HepG2 (cell line): Measurements from ENCODE around the gene B4GALT5. TPM values are rescaled to one million over a fixed set of nuclear protein-coding genes. Genes with fewer than 3 reads are reported as not detected.

Source experiments
- FOXO4 ChIP-seq: sonication (generic); formaldehyde crosslinking; conservative IDR thresholded peaks from 2 replicates; pipeline ENCODE4 v1.8.1; 2023; ENCODE audit warnings: missing genetic modification reagents
- HOXA5 ChIP-seq: sonication (generic); formaldehyde crosslinking; IDR thresholded peaks from 2 replicates; pipeline ENCODE4 v1.4.0; 2020; ENCODE audit warnings: missing genetic modification reagents
- NCOA2 ChIP-seq: sonication (generic); formaldehyde crosslinking; IDR thresholded peaks from 2 replicates; pipeline ENCODE4 v1.8.0; 2022; ENCODE audit warnings: inconsistent platforms
- RARG ChIP-seq: sonication (generic); formaldehyde crosslinking; IDR thresholded peaks from 2 replicates; pipeline ENCODE4 v1.4.0; 2020; ENCODE audit warnings: low read depth, mild to moderate bottlenecking, missing genetic modification reagents
- STAT6 ChIP-seq: sonication (generic); formaldehyde crosslinking; IDR thresholded peaks from 2 replicates; pipeline ENCODE4 v1.4.0; 2020; ENCODE audit warnings: missing genetic modification reagents, mild to moderate bottlenecking, borderline replicate concordance
- ZBTB2 ChIP-seq: sonication (generic); formaldehyde crosslinking; IDR thresholded peaks from 2 replicates; pipeline ENCODE4 v1.8.0; 2022; ENCODE audit warnings: low read depth, missing genetic modification reagents
- ZBTB7A ChIP-seq: sonication (generic); formaldehyde crosslinking; IDR thresholded peaks from 2 replicates; pipeline ENCODE4 v1.8.0; 2022; ENCODE audit warnings: mild to moderate bottlenecking, missing genetic modification reagents
- ZC3H4 ChIP-seq: sonication (generic); formaldehyde crosslinking; IDR thresholded peaks from 2 replicates; pipeline ENCODE4 v1.4.0; 2020; ENCODE audit warnings: missing genetic modification reagents, borderline replicate concordance
- ZNF12 ChIP-seq: sonication (generic); formaldehyde crosslinking; IDR thresholded peaks from 2 replicates; pipeline ENCODE4 v1.5.0; 2020; ENCODE audit warnings: missing genetic modification reagents
- ZNF17 ChIP-seq: sonication (generic); formaldehyde crosslinking; IDR thresholded peaks from 2 replicates; pipeline ENCODE4 v1.5.0; 2020; ENCODE audit warnings: mild to moderate bottlenecking, missing genetic modification reagents
- ZNF253 ChIP-seq: sonication (generic); formaldehyde crosslinking; IDR thresholded peaks from 2 replicates; pipeline ENCODE4 v1.8.0; 2022; ENCODE audit warnings: mild to moderate bottlenecking, missing genetic modification reagents, borderline replicate concordance
- ZNF263 ChIP-seq: sonication (generic); formaldehyde crosslinking; IDR thresholded peaks from 2 replicates; pipeline ENCODE4 v1.4.0; 2020; ENCODE audit warnings: missing genetic modification reagents
- ZNF318 ChIP-seq: sonication (generic); formaldehyde crosslinking; IDR thresholded peaks from 2 replicates; pipeline ENCODE4 v1.4.0; 2020; ENCODE audit warnings: mild to moderate bottlenecking, missing genetic modification reagents
- ZNF567 ChIP-seq: sonication (generic); formaldehyde crosslinking; IDR thresholded peaks from 2 replicates; pipeline ENCODE4 v1.8.1; 2023; ENCODE audit warnings: mild to moderate bottlenecking, missing genetic modification reagents, borderline replicate concordance
- ZNF589 ChIP-seq: sonication (generic); formaldehyde crosslinking; conservative IDR thresholded peaks from 2 replicates; pipeline ENCODE4 v1.8.0; 2022; ENCODE audit warnings: mild to moderate bottlenecking, moderate library complexity, missing genetic modification reagents
- ZSCAN20 ChIP-seq: sonication (generic); formaldehyde crosslinking; IDR thresholded peaks from 2 replicates; pipeline ENCODE4 v1.4.0; 2020; ENCODE audit warnings: missing genetic modification reagents, mild to moderate bottlenecking, borderline replicate concordance
- polyA plus RNA-seq, 8 experiments: library from polyadenylated mRNA; depleted of rRNA in 3 of 8; stranded (reverse) in 7 of 8; unstranded in 1 of 8; fragments of >200 nt; fragmentation: Illumina TruSeq in 4 of 8; extraction: Trizol in 4 of 8; gene quantifications; 2 replicates each; pipeline versions ENCODE4 v1.2.1 to v1.2.3, GENCODE V29; 2011 to 2016; ENCODE audit warnings: low read depth in 4 of 8, missing spikeins in 1 of 8, mixed read lengths in 1 of 8; ENCODE audit not compliant: insufficient read depth in 1 of 8
- total RNA-seq, 5 experiments: library from RNA; depleted of rRNA; stranded (reverse); fragments of >200 nt; fragmentation: Illumina TruSeq; extraction: Trizol; gene quantifications; 2 replicates each; pipeline ENCODE4 v1.2.3, GENCODE V29; 2016; ENCODE audit warnings: low read depth in 1 of 5

The B4GALT5 gene
- total and polyA plus RNA-seq, 2 of the 13 experiments (the other 11 are each of a cell fraction or from before 2014, with no cell fraction given), result 27.3 to 30.9 TPM

- TF ChIP-seq STAT6 (CRISPR knock-in tag), result no peak
- TF ChIP-seq RARG, result no peak
- TF ChIP-seq ZSCAN20, result no peak
- TF ChIP-seq ZNF589, result 0 out of 2 replicates have a peak, but pooled peaks have one; percentile 38
- TF ChIP-seq ZNF17 (CRISPR knock-in tag), result no peak
- no peak for TF ChIP-seq ZC3H4 (CRISPR knock-in tag)
- TF ChIP-seq ZNF567 (CRISPR knock-in tag), result no peak
- no peak for TF ChIP-seq ZNF253 (CRISPR knock-in tag)
- TF ChIP-seq ZBTB7A, result no peak
- TF ChIP-seq FOXO4 (CRISPR knock-in tag), result no peak
- TF ChIP-seq ZBTB2 (CRISPR knock-in tag), result no peak
- no peak for TF ChIP-seq ZNF263 (CRISPR knock-in tag)
- TF ChIP-seq NCOA2 (CRISPR knock-in tag), result no peak
- TF ChIP-seq ZNF12 (CRISPR knock-in tag), result no peak
- no peak for TF ChIP-seq ZNF318 (CRISPR knock-in tag)
- TF ChIP-seq HOXA5 (CRISPR knock-in tag), result no peak
Observed at GRCh38 chr20:49597825-49598395, 115.8 kb downstream of the B4GALT5 start (continued).
